Liver (tissue), 3 donors: ENCODE measurements around the gene RAB6C.
"Not testable (repeated sequence)": the region's sequence is repeated elsewhere in the genome, so short reads cannot be mapped to it uniquely, and the experiment has no call there.

Source experiments
- ATF3 ChIP-seq: IDR thresholded peaks from 2 replicates; pipeline ENCODE4 v1.6.1; 2016; ENCODE audit warnings: antibody characterized with exemption
- CTCF ChIP-seq: fragments of 150-350 bp; IDR thresholded peaks from 2 replicates; pipeline ENCODE4 v1.5.1; 2017; ENCODE audit warnings: improper control_type of control experiment, low read depth, low read length; ENCODE audit not compliant: missing input control
- EGR1 ChIP-seq, 2 donors: IDR thresholded peaks; 2 replicates each; pipeline ENCODE4 v1.6.1; 2016 to 2018; ENCODE audit warnings: antibody characterized with exemption in 2 of 2, low read depth in 2 of 2
- GABPA ChIP-seq, 2 donors: IDR thresholded peaks in 1 of 2; conservative IDR thresholded peaks in 1 of 2; 2 replicates each; pipeline ENCODE4 v1.6.1; 2016; ENCODE audit warnings: antibody characterized with exemption in 2 of 2, mild to moderate bottlenecking in 1 of 2, moderate library complexity in 1 of 2
- HNF4A ChIP-seq, 2 donors: conservative IDR thresholded peaks; 2 replicates each; pipeline ENCODE4 v1.6.1; 2016; ENCODE audit warnings: antibody characterized with exemption in 2 of 2, mild to moderate bottlenecking in 2 of 2
- JUND ChIP-seq, 2 donors: IDR thresholded peaks; 2 replicates each; pipeline ENCODE4 v1.6.1; 2016; ENCODE audit warnings: antibody characterized with exemption in 2 of 2
- MAX ChIP-seq: IDR thresholded peaks from 2 replicates; pipeline ENCODE4 v1.6.1; 2016; ENCODE audit warnings: antibody characterized with exemption
- RAD21 ChIP-seq, 2 donors: IDR thresholded peaks; 2 replicates each; pipeline ENCODE4 v1.6.1; 2016; ENCODE audit warnings: antibody characterized with exemption in 2 of 2, mild to moderate bottlenecking in 2 of 2
- REST ChIP-seq: IDR thresholded peaks from 2 replicates; pipeline ENCODE4 v1.6.1; 2016; ENCODE audit warnings: antibody characterized with exemption, mild to moderate bottlenecking
- SP1 ChIP-seq: IDR thresholded peaks from 2 replicates; pipeline ENCODE4 v1.6.1; 2018; ENCODE audit warnings: antibody characterized with exemption, mild to moderate bottlenecking
- TAF1 ChIP-seq: conservative IDR thresholded peaks from 2 replicates; pipeline ENCODE4 v1.6.1; 2016; ENCODE audit warnings: antibody characterized with exemption, mild to moderate bottlenecking
- YY1 ChIP-seq: IDR thresholded peaks from 2 replicates; pipeline ENCODE4 v1.6.1; 2016; ENCODE audit warnings: antibody characterized with exemption, mild to moderate bottlenecking
- ZBTB33 ChIP-seq: IDR thresholded peaks from 2 replicates; pipeline ENCODE4 v1.6.1; 2016; ENCODE audit warnings: antibody characterized with exemption
- donor health status: healthy.
- donor health status: healthy.

GRCh38 chr2:129938850-129939471, 40.5 kb upstream of the RAB6C start:
- TF ChIP-seq MAX; EGR1 (IDR thresholded peaks at IDR 0.05; ENCODE audit: low read depth in 2 of 2); CTCF; JUND (IDR thresholded peaks at IDR 0.05); TAF1; SP1; REST; ATF3; GABPA (IDR thresholded peaks at IDR 0.05 in 1 of 2, conservative IDR thresholded peaks at IDR 0.05 in 1 of 2); RAD21 (IDR thresholded peaks at IDR 0.05); HNF4A (conservative IDR thresholded peaks at IDR 0.05); YY1; ZBTB33: not testable (repeated sequence)
